Keratinocyte (primary cell): ENCODE results near the gene HK2.

Experiments
- CTCF ChIP-seq, 3 experiments: IDR thresholded peaks in 1 of 3; conservative IDR thresholded peaks in 1 of 3; optimal IDR thresholded peaks in 1 of 3; 2 replicates in 2 of 3; 3 replicates in 1 of 3; pipeline versions ENCODE3 to v1.5.1; 2011; ENCODE audit warnings: low read length in 3 of 3, mild to moderate bottlenecking in 3 of 3, moderate library complexity in 2 of 3, control low read depth in 1 of 3, inconsistent platforms in 1 of 3; ENCODE audit not compliant: insufficient read depth in 2 of 3; ENCODE audit errors: extremely low read depth in 1 of 3
- EZH2 ChIP-seq: IDR thresholded peaks from one replicate; pipeline ENCODE4 v1.6.1; 2012; ENCODE audit warnings: inconsistent platforms, mild to moderate bottlenecking, low read length, moderate library complexity

- TF ChIP-seq CTCF (optimal IDR thresholded peaks at IDR 0.05 in 1 of 3, IDR thresholded peaks at IDR 0.05 in 1 of 3, conservative IDR thresholded peaks at IDR 0.05 in 1 of 3; ENCODE audit: extremely low read depth in 1 of 3, insufficient read depth in 2 of 3, low read length in 3 of 3) (peak in 1 of 3 experiments; percentile 24), EZH2 (no peak)
Observed at GRCh38 chr2:74894272-74894981, 60.5 kb downstream of the HK2 start.
